Measurements from ENCODE around the gene RNF14.
A peak's percentile ranks its signal among the peaks of the same experiment; 100 is the strongest.

GRCh38 chr5:141992349-141992963 lies 23.6 kb downstream of the RNF14 start:
- no peak for TF ChIP-seq EP300 (IDR thresholded peaks at IDR 0.05)
- TF ChIP-seq, protein P1, sequence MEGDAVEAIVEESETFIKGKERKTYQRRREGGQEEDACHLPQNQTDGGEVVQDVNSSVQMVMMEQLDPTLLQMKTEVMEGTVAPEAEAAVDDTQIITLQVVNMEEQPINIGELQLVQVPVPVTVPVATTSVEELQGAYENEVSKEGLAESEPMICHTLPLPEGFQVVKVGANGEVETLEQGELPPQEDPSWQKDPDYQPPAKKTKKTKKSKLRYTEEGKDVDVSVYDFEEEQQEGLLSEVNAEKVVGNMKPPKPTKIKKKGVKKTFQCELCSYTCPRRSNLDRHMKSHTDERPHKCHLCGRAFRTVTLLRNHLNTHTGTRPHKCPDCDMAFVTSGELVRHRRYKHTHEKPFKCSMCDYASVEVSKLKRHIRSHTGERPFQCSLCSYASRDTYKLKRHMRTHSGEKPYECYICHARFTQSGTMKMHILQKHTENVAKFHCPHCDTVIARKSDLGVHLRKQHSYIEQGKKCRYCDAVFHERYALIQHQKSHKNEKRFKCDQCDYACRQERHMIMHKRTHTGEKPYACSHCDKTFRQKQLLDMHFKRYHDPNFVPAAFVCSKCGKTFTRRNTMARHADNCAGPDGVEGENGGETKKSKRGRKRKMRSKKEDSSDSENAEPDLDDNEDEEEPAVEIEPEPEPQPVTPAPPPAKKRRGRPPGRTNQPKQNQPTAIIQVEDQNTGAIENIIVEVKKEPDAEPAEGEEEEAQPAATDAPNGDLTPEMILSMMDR (IDR thresholded peaks at IDR 0.05) = peak; percentile 34 to 80 (median 59)
- no peak for TF ChIP-seq POLR2A (IDR thresholded peaks at IDR 0.05)
